ENCODE results near the gene C1GALT1C1L. TPM values are rescaled to one million over a fixed set of nuclear protein-coding genes. Genes with fewer than 3 reads are reported as not detected.
A peak's percentile ranks its signal among the peaks of the same experiment; 100 is the strongest.

C1GALT1C1L gene
- total RNA-seq (1 to 10 TPM in 1 of 2 donors, under 1 TPM in 1; 0.40 to 1.4 TPM), polyA plus RNA-seq (under 1 TPM; 0.39 to 0.61 TPM)
- long read RNA-seq, donor 1, transcript C1GALT1C1L-201 (1 exons, 1,172 nt): major isoform, 5 of 10 reads
- long read RNA-seq, donor 1, partial matches to known transcripts: 5 of 10 reads
- long read RNA-seq, donor 1, other reads (novel, unspliced or antisense): 0 of 10 reads
- long read RNA-seq, donor 2, partial matches to known transcripts: 0 of 4 reads
- long read RNA-seq, donor 2, other reads (novel, unspliced or antisense): 0 of 4 reads
- long read RNA-seq, donor 3, partial matches to known transcripts: 0 of 3 reads
- long read RNA-seq, donor 3, other reads (novel, unspliced or antisense): 0 of 3 reads
- long read RNA-seq, donor 4, partial matches to known transcripts: 0 of 1 reads
- long read RNA-seq, donor 4, other reads (novel, unspliced or antisense): 0 of 1 reads
- long read RNA-seq, donor 5, transcript C1GALT1C1L-201 (1 exons, 1,172 nt): major isoform, 7 of 7 reads
- long read RNA-seq, donor 5, partial matches to known transcripts: 0 of 7 reads
- long read RNA-seq, donor 5, other reads (novel, unspliced or antisense): 0 of 7 reads

DNA sequence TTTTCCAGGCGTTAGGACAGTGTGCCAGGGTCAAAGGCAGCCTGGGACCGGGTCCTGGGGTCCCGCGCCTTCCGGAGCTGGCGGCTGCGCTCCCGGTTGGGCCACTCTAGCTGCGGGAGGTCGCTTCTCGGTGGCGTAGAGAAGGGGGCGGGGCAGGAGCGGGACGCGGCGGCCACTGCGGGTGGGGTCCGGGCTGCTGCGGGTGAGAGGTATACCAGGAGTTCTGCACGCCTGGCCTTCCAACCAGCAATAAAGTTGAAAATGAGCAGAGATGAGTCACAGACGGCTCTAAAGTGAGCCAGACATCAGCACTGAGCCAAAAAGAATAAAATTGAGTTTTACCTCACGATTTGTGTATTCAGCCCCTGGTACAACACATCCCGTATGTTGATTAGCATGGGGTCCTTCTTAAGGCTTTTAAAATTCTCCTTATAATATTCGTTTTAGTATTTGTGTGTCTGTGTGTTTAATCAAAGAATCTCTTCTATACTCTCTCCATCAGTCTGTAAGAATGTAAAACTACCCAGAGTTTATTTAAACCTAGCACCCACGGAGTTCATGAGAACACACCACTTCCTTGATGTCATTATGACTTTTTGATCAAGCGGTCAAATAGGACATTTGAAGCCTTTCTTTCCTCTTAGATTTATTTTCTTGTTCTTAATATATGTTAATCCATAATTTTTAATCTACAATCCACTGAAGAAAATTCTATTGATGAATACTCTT lies at the start of gene C1GALT1C1L:
C1GALT1C1L (minus strand) TSS at position 108 of the 729 bp plus-strand sequence; CDS start at position 1, 107 bp downstream.
- peak within 1 kb of the TSS; percentile 53 to 63 for H3K9ac ChIP-seq (ENCODE audit: insufficient read depth in 1 of 2, low read length in 2 of 2)

DNA sequence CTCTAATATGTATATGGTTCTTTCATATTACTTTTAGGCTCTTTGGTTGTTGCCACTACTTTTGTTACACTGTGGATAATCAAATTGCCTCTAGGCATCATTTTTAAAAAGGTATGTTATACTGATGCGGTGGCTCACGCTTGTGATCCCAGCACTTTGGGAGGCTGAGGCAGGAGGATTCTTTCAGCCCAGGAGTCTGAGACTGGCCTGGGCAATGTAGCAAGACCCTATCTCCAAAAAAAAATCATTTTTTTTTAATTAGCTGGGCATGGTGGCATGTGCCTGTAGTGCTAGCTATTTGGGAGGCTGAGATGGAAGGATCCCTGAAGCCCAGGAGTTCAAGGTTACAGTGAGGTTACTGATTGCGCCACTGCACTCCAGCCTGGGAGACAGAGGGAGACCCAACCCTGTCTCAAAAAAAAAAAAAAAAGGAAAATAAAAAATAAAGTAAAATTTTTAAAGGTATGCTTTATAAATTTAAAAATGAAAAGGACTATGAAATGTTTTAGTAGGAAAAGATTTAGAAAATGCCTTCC lies 49.5 kb upstream of the C1GALT1C1L start:
- peaks cover 0 to 13% (median 2%) of the 10 kb centered on the region in 5 donors for H3K4me1 ChIP-seq (ENCODE audit: control insufficient read depth in 5 of 5, insufficient read depth in 5 of 5, low read length in 5 of 5)
- H3K27ac ChIP-seq (ENCODE audit: low read depth in 1 of 2, low read length in 1 of 2): no peak overlapping the region
- H3K27me3 ChIP-seq (ENCODE audit: control insufficient read depth in 3 of 3, insufficient read depth in 3 of 3, low read length in 2 of 3): no peaks in the 10 kb centered on the region
- ATAC-seq (ENCODE audit: insufficient read depth, low FRiP score) (no peak), DNase-seq (no peak)
- TF ChIP-seq, protein P1, sequence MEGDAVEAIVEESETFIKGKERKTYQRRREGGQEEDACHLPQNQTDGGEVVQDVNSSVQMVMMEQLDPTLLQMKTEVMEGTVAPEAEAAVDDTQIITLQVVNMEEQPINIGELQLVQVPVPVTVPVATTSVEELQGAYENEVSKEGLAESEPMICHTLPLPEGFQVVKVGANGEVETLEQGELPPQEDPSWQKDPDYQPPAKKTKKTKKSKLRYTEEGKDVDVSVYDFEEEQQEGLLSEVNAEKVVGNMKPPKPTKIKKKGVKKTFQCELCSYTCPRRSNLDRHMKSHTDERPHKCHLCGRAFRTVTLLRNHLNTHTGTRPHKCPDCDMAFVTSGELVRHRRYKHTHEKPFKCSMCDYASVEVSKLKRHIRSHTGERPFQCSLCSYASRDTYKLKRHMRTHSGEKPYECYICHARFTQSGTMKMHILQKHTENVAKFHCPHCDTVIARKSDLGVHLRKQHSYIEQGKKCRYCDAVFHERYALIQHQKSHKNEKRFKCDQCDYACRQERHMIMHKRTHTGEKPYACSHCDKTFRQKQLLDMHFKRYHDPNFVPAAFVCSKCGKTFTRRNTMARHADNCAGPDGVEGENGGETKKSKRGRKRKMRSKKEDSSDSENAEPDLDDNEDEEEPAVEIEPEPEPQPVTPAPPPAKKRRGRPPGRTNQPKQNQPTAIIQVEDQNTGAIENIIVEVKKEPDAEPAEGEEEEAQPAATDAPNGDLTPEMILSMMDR (IDR thresholded peaks at IDR 0.05; ENCODE audit: control extremely low read depth, extremely low read depth): no peak
- no peak overlapping the region for H3K4me3 ChIP-seq
- WGBS, 2 donors: 93 to 96% methylated on average over 3 of the region's 3 CpGs
- peaks cover 0 to 38% (median 10%) of the 10 kb centered on the region in 4 donors for H3K36me3 ChIP-seq (ENCODE audit: control insufficient read depth in 4 of 4, insufficient read depth in 4 of 4, low read length in 4 of 4)
- H3K9ac ChIP-seq (ENCODE audit: insufficient read depth in 1 of 2, low read length in 2 of 2): no peak overlapping the region
- H3K9me3 ChIP-seq (ENCODE audit: control insufficient read depth in 4 of 4, insufficient read depth in 3 of 4, low read length in 3 of 4): no peaks in the 10 kb centered on the region

More for the DNA sequence above, at the start of gene C1GALT1C1L:
- DNase-seq: peak; percentile 32 to 64 (median 62)
- 12 to 13% methylated on average over 27 of the region's 27 CpGs for WGBS, 2 donors
- peaks cover 0 to 4% (median 3%) of the 10 kb centered on the region in 5 donors for H3K4me1 ChIP-seq (ENCODE audit: control insufficient read depth in 5 of 5, insufficient read depth in 5 of 5, low read length in 5 of 5)
- no peak within 1 kb of the TSS for H3K27ac ChIP-seq (ENCODE audit: low read depth in 1 of 2, low read length in 1 of 2)
- TF ChIP-seq, protein P1 (IDR thresholded peaks at IDR 0.05; ENCODE audit: control extremely low read depth, extremely low read depth): no peak
- ATAC-seq (ENCODE audit: insufficient read depth, low FRiP score): no peak
- peaks cover 0 to 19% (median 3%) of the 10 kb centered on the region in 4 donors for H3K36me3 ChIP-seq (ENCODE audit: control insufficient read depth in 4 of 4, insufficient read depth in 4 of 4, low read length in 4 of 4)
- H3K9me3 ChIP-seq (ENCODE audit: control insufficient read depth in 4 of 4, insufficient read depth in 3 of 4, low read length in 3 of 4): peaks cover 0 to 4% (median 0%) of the 10 kb centered on the region in 4 donors
- H3K4me3 ChIP-seq: peak within 1 kb of the TSS; percentile 41
- H3K27me3 ChIP-seq (ENCODE audit: control insufficient read depth in 3 of 3, insufficient read depth in 3 of 3, low read length in 2 of 3): no peaks in the 10 kb centered on the region

DNA sequence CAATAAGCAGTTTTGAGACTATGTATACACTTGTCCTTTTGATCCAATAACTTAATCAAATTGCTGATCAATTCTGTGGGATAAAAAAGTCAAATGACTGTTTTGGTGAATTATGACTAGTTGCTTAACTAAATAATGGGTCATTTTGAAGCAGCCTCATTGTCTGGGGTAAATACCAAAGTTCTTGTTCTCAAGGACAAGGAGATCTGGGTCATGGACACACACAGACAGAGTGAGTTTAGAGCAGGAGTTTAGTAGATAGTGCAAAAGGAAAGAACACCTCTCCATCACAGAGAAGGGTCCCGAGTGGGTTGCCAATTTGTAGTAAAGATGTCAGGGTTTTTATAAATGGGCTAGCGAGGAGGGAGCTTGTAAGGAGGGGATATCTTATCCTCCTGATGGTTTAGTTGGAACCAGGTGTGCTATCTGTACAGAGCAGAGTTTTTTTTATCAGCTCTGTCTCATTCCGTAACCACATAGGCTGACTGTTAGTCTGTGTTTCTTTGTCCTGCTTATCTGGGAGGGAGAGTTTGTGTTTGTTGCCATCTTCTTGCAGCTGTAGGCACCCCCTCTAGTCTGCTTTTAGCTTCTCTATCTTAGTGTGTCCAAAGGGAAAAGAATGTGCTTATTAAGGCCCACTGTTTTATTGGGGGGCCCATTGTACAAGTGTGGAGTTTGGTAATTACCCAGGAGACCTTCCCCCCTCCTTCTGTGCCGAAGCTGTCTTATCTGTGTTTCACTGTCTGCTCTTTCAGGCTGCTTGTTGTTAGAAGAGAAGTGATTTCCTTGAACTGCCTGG lies 48.7 kb upstream of the C1GALT1C1L start:
- TF ChIP-seq, protein P1 (IDR thresholded peaks at IDR 0.05; ENCODE audit: control extremely low read depth, extremely low read depth): no peak
- H3K4me1 ChIP-seq (ENCODE audit: control insufficient read depth in 5 of 5, insufficient read depth in 5 of 5, low read length in 5 of 5): peaks cover 0 to 12% (median 2%) of the 10 kb centered on the region in 5 donors
- H3K9me3 ChIP-seq (ENCODE audit: control insufficient read depth in 4 of 4, insufficient read depth in 3 of 4, low read length in 3 of 4): no peaks in the 10 kb centered on the region
- H3K27ac ChIP-seq (ENCODE audit: low read depth in 1 of 2, low read length in 1 of 2): no peak overlapping the region
- no peak overlapping the region for H3K4me3 ChIP-seq
- DNase-seq (peak; percentile 13 to 43 (median 30)), ATAC-seq (ENCODE audit: insufficient read depth, low FRiP score) (no peak)
- peak overlapping the region in 1 of 2 donors; percentile 55 for H3K9ac ChIP-seq (ENCODE audit: insufficient read depth in 1 of 2, low read length in 2 of 2)
- H3K36me3 ChIP-seq (ENCODE audit: control insufficient read depth in 4 of 4, insufficient read depth in 4 of 4, low read length in 4 of 4): peaks cover 0 to 40% (median 9%) of the 10 kb centered on the region in 4 donors
- WGBS, 2 donors: 64 to 73% methylated on average over 4 of the region's 4 CpGs
- H3K27me3 ChIP-seq (ENCODE audit: control insufficient read depth in 3 of 3, insufficient read depth in 3 of 3, low read length in 2 of 3): no peaks in the 10 kb centered on the region

Measured in lung (tissue), 16 donors.